ENCODE results near the gene TTC7B.

- TF ChIP-seq, protein P1, sequence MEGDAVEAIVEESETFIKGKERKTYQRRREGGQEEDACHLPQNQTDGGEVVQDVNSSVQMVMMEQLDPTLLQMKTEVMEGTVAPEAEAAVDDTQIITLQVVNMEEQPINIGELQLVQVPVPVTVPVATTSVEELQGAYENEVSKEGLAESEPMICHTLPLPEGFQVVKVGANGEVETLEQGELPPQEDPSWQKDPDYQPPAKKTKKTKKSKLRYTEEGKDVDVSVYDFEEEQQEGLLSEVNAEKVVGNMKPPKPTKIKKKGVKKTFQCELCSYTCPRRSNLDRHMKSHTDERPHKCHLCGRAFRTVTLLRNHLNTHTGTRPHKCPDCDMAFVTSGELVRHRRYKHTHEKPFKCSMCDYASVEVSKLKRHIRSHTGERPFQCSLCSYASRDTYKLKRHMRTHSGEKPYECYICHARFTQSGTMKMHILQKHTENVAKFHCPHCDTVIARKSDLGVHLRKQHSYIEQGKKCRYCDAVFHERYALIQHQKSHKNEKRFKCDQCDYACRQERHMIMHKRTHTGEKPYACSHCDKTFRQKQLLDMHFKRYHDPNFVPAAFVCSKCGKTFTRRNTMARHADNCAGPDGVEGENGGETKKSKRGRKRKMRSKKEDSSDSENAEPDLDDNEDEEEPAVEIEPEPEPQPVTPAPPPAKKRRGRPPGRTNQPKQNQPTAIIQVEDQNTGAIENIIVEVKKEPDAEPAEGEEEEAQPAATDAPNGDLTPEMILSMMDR (IDR thresholded peaks at IDR 0.05; ENCODE audit: insufficient read depth, low read length) = no peak
- TF ChIP-seq REST (IDR thresholded peaks at IDR 0.05; ENCODE audit: insufficient replicate concordance, low read depth) = no peak
Measured at GRCh38 chr14:90572441-90573150, 243.6 kb downstream of the TTC7B start.

Data from HL-60 (cell line).